ENCODE results near the gene WRAP73. TPM values are rescaled to one million over a fixed set of nuclear protein-coding genes. Genes with fewer than 3 reads are reported as not detected.

The WRAP73 gene
- total RNA-seq, 1 experiment from 2014 or later = 25.5 TPM

GRCh38 chr1:3672231-3672970, 22.5 kb upstream of the WRAP73 start:
- no peak for DNase-seq (ENCODE audit: low read depth, low spot score)
- in situ Hi-C loops (cut with HindIII; ENCODE audit: low pct_unique_long_range_greater_than_20kb, low sequenced_read_pairs) = no loop called here

GRCh38 chr1:3671371-3672180, 21.7 kb upstream of the WRAP73 start:
- peak; percentile 11 for DNase-seq (ENCODE audit: low read depth, low spot score)

GRCh38 chr1:3670823-3671265, 20.9 kb upstream of the WRAP73 start:
- no peak for DNase-seq (ENCODE audit: low read depth, low spot score)
- in situ Hi-C loops (cut with HindIII; ENCODE audit: low pct_unique_long_range_greater_than_20kb, low sequenced_read_pairs) = no loop called here

More at GRCh38 chr1:3671371-3672180, 21.7 kb upstream of the WRAP73 start:
- in situ Hi-C loops (cut with HindIII; ENCODE audit: low pct_unique_long_range_greater_than_20kb, low sequenced_read_pairs) = no loop called here

- in situ Hi-C loops (cut with HindIII; ENCODE audit: low pct_unique_long_range_greater_than_20kb, low sequenced_read_pairs) = no loop called here
- no peak for DNase-seq (ENCODE audit: low read depth, low spot score)
Measured at GRCh38 chr1:3669971-3670431, 20.1 kb upstream of the WRAP73 start.

- DNase-seq (ENCODE audit: low read depth, low spot score) = no peak
- in situ Hi-C loops (cut with HindIII; ENCODE audit: low pct_unique_long_range_greater_than_20kb, low sequenced_read_pairs) = no loop called here
Measured at GRCh38 chr1:3669421-3669821, 19.5 kb upstream of the WRAP73 start.

- no peak for DNase-seq (ENCODE audit: low read depth, low spot score)
- in situ Hi-C loops (cut with HindIII; ENCODE audit: low pct_unique_long_range_greater_than_20kb, low sequenced_read_pairs) = no loop called here
Measured at GRCh38 chr1:3668585-3669300, 18.8 kb upstream of the WRAP73 start.

- DNase-seq (ENCODE audit: low read depth, low spot score) = no peak
- in situ Hi-C loops (cut with HindIII; ENCODE audit: low pct_unique_long_range_greater_than_20kb, low sequenced_read_pairs) = no loop called here
Measured at GRCh38 chr1:3668148-3668547, 18.2 kb upstream of the WRAP73 start.

GRCh38 chr1:3664700-3665375, 14.9 kb upstream of the WRAP73 start:
- in situ Hi-C loops (cut with HindIII; ENCODE audit: low pct_unique_long_range_greater_than_20kb, low sequenced_read_pairs) = no loop called here
- no peak for DNase-seq (ENCODE audit: low read depth, low spot score)

- no peak for DNase-seq (ENCODE audit: low read depth, low spot score)
- in situ Hi-C loops (cut with HindIII; ENCODE audit: low pct_unique_long_range_greater_than_20kb, low sequenced_read_pairs) = no loop called here
Measured at GRCh38 chr1:3663999-3664699, 14.2 kb upstream of the WRAP73 start.

DNA sequence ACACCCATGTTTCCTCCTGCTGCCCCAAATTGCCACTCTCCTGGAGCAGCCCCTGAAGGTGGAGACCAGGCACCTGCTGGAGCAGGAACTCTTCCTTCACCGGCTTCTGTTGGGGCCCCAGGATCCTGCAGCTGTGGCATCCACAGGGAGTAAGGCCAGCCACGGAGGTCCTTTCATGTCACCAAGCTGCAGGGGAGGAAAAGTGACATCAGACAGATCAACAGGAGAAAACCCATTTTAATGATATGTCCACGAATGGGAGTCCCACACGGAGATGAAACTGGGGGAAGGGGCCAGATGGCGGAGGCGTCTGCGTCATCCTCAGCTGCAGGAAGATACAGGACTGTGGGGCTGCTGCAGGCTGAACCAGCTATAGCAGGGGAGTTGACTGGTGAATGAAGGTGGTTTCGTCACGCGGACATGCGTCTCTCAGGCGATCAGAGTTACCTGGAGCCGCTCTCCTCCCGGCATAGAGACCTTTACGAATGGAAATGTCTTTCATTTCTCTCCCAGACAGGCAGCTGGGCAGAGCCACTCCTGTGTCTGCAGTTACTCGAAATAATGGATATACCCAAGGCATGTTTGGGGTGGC, 12.3 kb upstream of the WRAP73 start:
- DNase-seq (ENCODE audit: low read depth, low spot score) = no peak
- in situ Hi-C loops (cut with HindIII; ENCODE audit: low pct_unique_long_range_greater_than_20kb, low sequenced_read_pairs) = no loop called here

GRCh38 chr1:3661631-3662030, 11.7 kb upstream of the WRAP73 start:
- no peak for DNase-seq (ENCODE audit: low read depth, low spot score)
- in situ Hi-C loops (cut with HindIII; ENCODE audit: low pct_unique_long_range_greater_than_20kb, low sequenced_read_pairs) = no loop called here

DNA sequence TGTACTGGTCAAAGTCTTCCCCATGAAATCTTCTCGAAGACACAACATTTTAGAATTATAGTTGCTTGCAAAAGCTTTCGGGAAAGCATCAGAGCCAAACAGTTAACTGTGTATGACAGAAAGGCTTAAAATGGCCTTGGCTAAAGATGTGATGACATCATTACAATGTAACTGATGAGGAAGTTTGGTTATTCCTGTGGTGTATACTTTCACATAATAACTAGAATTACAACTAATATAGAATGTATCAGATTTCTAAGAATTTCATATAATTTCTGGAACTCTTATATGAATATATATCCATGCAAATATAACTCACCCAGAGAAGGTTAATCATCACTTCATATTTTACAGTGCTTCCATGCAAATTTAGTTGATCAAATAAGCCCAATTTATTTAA, 10.8 kb upstream of the WRAP73 start:
- no peak for DNase-seq (ENCODE audit: low read depth, low spot score)
- in situ Hi-C loops (cut with HindIII; ENCODE audit: low pct_unique_long_range_greater_than_20kb, low sequenced_read_pairs) = no loop called here

DNA sequence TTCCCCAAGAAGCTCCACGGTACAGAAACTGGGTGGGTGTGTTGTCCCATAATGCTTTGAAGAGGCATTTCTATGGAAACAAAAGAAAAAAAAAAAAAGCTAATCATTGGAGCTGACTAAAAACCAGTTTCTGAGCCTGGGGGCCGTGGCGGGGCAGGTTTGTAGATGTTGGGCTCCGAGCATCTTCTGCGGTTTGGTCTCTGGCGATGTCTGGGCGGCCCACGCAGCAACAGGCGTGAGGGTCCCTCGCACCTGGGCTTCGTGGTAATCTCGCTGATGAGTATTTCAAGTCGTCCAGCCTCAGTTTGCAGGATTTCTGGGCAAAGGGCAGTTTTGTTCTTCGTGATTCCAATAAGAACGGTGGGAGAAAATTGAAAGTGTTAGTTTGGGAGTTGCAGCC, 9.2 kb upstream of the WRAP73 start:
- in situ Hi-C loops (cut with HindIII; ENCODE audit: low pct_unique_long_range_greater_than_20kb, low sequenced_read_pairs) = no loop called here

DNA sequence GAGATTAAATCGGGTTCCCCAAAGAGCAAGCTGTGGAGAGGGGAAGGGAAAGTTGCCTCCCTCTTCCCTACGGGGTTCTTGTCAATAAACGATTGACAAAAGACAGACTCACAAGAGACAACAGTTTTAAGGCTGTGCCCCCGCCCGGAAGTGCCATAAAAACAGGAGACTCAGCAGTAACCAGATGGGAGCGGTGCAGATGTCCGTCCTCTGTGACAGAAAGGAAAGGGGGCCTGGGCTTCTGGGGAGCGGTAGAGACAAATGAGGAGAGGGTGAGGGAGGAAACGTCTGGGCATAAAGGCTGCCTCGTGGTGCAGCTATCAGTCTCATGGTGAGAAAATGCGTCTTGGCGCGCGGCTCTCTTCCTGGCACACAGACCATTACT, 8.3 kb upstream of the WRAP73 start:
- in situ Hi-C loops (cut with HindIII; ENCODE audit: low pct_unique_long_range_greater_than_20kb, low sequenced_read_pairs) = no loop called here
- no peak for DNase-seq (ENCODE audit: low read depth, low spot score)

More for the DNA sequence above, 9.2 kb upstream of the WRAP73 start:
- DNase-seq (ENCODE audit: low read depth, low spot score) = no peak

- no peak for DNase-seq (ENCODE audit: low read depth, low spot score)
- in situ Hi-C loops (cut with HindIII; ENCODE audit: low pct_unique_long_range_greater_than_20kb, low sequenced_read_pairs) = no loop called here
Measured at GRCh38 chr1:3657578-3658230, 7.8 kb upstream of the WRAP73 start.

DNA sequence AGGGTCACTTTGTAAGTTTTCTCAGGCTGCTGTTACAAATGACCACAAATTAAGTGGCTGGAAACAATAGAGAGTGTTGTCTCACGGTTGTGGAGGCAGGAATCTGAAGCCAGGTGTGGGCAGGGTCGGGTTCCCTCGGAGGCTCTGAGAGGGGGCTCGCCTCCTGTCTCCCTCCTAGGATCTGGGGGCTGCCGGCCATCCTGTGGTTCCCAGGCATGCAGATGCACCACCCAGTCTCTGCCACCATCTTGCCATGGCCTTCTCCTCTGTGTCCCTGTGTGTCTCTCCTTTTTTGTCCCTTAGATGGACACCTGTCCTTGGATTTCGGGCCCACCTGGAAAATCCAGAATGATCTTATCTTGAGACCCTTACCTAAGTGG, 7.2 kb upstream of the WRAP73 start:
- in situ Hi-C loops (cut with HindIII; ENCODE audit: low pct_unique_long_range_greater_than_20kb, low sequenced_read_pairs) = no loop called here

More for the DNA sequence above, 7.2 kb upstream of the WRAP73 start:
- no peak for DNase-seq (ENCODE audit: low read depth, low spot score)
